HK-2 (cell line): ENCODE measurements around the gene ZDHHC5.
A peak's percentile ranks its signal among the peaks of the same experiment; 100 is the strongest.

ENCODE experiments used
- DNase-seq: peaks from one replicate; pipeline ENCODE4 v3.0.0-alpha.2; 2018; ENCODE audit not compliant: unreplicated experiment

The ZDHHC5 gene

DNA sequence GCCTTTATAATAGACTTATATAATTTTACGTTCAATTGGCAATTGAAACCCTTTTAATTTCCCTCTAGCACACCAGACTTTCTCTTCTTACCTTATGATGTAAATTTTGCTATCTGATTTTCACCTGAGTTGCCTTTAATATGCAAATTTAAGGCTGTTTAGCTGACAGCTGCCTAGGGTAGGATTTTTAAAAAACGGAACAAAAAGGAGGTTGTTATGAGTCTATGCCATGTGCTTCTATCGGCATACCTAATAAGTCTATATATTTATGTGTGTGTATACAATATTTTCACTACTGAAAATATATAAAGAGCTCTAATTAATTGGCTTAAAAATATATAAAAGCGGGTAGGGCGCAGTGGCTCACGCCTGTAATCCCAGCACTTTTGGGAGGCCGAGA, 61.6 kb downstream of the ZDHHC5 start:
- DNase-seq, result no peak

DNA sequence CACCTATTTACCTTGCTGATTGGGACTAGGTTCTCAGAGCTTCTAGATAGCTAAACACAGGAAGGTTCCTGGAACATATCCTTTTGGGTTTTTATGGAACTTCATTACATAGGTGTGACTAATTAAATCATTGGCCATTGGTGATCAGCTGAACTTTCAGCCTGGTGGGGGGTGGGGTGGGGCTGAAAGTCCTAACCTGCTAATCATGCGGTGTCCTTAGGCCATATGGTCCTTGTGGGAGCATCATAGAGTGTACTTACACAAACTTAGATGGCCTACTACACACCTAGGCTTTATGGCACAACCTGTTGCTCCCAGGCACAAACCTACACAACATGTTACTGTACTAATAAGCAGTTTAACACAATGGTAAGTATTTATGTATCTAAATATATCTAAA, 64.7 kb downstream of the ZDHHC5 start:
- no peak for DNase-seq

DNA sequence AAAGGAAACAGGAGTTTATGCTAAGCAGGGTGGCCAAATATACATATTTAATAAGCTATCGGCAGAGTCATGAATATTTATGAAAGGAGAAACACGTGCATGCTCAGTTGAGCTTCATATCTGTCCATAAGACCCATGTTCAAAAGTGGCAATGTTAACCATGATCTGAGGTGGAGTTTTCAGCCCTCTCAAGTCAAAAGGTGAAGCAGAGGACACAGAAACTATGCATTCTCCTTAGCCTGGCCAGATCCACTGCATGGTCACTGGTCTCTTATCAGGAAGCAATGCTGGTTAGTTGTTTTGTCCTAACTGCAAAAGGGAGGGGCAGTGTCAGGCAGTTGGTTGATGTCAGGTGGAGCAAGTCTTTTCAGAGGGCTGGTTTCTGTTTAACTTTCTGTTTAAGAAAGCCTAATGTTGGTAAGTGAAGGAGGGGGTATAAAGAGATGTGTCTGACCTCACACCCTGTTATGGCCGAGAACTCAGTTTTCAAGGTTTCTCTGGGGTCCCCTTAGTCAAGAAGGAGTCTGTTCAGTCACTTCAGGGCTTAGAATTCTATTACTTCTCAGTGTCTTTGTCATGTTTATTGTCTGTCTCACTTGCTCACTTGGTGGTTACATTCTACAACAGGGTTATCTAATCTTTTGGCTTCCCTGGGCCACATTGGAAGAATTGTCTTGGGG, 67.8 kb downstream of the ZDHHC5 start:
- DNase-seq, result no peak

DNA sequence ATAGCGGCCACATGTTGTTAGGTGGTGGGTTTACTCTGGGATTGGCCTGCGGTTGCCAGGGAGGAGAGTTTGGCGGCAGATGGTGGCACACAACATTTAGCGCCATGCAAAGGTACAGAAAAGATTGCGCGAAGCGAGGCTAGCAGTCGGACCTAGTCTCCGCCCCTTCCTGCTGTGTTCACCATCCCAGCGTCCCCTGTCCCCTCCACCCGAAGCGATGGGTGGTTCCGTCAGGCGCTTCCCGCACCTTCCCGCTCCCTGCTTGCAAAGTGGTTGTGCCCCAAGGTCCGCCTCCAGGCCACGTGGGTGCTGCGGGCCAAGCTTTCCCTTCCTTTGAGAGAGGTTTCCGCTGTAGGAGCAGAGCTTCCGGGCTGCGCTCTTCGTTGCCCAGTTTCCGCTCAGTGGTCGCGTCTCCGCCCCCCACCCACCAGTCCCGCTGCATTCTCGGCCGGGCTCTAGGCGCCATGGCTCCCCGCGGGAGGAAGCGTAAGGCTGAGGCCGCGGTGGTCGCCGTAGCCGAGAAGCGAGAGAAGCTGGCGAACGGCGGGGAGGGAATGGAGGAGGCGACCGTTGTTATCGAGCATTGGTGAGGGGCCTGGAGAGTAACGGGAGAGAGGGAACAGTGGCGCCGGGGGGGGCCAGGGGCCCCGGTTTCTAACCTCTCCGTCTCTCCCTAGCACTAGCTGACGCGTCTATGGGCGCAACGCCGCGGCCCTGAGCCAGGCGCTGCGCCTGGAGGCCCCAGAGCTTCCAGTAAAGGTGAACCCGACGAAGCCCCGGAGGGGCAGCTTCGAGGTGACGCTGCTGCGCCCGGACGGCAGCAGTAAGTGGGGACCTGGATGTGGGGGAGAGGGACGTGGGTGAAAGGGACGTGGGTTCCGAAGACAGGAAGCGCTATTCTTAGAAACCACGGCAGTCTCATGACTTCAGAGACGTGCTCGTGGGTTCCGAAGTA, 73.5 kb downstream of the ZDHHC5 start, which contains the start of gene SELENOH:
Gene SELENOH (plus strand): TSS at position 360 of the 955 bp plus-strand sequence. CDS start 105 bp downstream, at position 465.
- peak; percentile 93 for DNase-seq

GRCh38 chr11:57742087-57742452, 74.2 kb downstream of the ZDHHC5 start:
- DNase-seq, result no peak

DNA sequence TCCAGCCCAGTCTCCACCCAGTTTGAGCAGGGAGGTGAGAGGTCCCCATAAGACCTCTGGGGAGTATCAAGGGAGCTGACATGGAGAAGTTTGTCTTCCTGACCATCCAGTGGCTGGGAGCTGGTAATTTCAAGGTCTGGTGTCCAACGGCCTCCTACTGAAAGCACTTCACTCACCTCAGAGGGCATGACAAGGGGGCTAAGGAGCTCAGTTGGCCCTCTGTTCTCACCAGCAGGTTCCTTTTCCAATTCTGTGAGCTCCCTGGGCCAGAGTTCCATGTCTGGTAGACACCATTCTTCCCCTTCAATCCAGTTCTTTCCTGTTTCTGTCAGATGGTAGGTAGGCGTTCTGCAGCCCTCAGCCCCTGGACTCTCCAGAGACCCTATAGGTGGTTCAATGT, 76.4 kb downstream of the ZDHHC5 start:
- no peak for DNase-seq

DNA sequence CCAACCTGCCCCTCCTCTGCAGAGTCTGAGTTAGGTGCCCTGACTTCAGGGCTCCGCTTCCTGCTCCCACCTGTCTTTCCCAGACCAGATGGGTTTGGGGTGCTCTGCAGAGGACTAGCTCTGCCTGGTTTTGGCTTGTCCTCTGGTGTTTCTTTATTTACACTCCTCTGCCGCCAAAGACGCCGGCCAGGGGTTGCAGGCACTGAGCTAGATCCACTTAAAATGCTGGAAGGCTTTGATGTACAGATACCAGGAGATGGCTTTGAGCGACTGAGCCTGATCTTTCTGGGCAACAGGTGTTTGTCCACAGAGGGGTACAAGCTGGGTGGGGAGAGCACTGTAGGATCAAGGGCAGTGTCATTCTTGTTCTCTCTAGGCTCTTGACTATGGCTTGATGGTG, 77.3 kb downstream of the ZDHHC5 start:
- no peak for DNase-seq

DNA sequence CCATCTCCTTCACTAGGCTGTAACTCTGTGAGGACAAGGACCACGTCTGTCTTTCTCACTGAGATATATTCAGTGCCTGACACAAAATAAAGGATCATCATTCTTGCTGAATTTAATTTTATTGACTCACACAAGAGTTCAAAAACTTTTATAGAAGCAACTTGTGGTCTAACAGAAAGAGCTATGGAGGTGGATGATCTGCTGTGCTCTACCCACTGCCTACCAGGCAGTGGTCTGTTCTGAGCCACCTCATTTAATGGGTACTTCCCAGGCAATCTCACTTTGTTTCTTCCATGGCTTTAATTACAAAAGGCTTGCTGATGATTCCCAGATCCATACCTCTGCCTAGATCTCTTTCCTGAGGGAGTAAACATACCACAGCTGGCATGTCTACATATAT, 79.0 kb downstream of the ZDHHC5 start:
- no peak for DNase-seq
